AG10803 (cell line): Measurements from ENCODE around the gene RASL12.
"Not testable (repeated sequence)": the region's sequence is repeated elsewhere in the genome, so short reads cannot be mapped to it uniquely, and the experiment has no call there.

ENCODE experiments used
- DNase-seq: peaks from one replicate; pipeline ENCODE4 v3.0.0; 2010; ENCODE audit warnings: low read depth
- H3K4me3 ChIP-seq: 2 replicates; pipeline ENCODE4 v1.5.1; 2011; ENCODE audit warnings: mild to moderate bottlenecking, low read length, control low read depth
- TF ChIP-seq, protein P1 (sequence below): conservative IDR thresholded peaks from 2 replicates; pipeline ENCODE4 v1.5.1; 2011; ENCODE audit warnings: mild to moderate bottlenecking, low read length, control low read depth, inconsistent platforms

The RASL12 gene

GRCh38 chr15:65096481-65097385 lies 28.9 kb upstream of the RASL12 start:
- no peak overlapping the region for H3K4me3 ChIP-seq
- DNase-seq: no peak
- TF ChIP-seq, protein P1, sequence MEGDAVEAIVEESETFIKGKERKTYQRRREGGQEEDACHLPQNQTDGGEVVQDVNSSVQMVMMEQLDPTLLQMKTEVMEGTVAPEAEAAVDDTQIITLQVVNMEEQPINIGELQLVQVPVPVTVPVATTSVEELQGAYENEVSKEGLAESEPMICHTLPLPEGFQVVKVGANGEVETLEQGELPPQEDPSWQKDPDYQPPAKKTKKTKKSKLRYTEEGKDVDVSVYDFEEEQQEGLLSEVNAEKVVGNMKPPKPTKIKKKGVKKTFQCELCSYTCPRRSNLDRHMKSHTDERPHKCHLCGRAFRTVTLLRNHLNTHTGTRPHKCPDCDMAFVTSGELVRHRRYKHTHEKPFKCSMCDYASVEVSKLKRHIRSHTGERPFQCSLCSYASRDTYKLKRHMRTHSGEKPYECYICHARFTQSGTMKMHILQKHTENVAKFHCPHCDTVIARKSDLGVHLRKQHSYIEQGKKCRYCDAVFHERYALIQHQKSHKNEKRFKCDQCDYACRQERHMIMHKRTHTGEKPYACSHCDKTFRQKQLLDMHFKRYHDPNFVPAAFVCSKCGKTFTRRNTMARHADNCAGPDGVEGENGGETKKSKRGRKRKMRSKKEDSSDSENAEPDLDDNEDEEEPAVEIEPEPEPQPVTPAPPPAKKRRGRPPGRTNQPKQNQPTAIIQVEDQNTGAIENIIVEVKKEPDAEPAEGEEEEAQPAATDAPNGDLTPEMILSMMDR: no peak

GRCh38 chr15:65095747-65096104 lies 27.9 kb upstream of the RASL12 start:
- DNase-seq: no peak
- no peak overlapping the region for H3K4me3 ChIP-seq
- TF ChIP-seq, protein P1: no peak

DNA sequence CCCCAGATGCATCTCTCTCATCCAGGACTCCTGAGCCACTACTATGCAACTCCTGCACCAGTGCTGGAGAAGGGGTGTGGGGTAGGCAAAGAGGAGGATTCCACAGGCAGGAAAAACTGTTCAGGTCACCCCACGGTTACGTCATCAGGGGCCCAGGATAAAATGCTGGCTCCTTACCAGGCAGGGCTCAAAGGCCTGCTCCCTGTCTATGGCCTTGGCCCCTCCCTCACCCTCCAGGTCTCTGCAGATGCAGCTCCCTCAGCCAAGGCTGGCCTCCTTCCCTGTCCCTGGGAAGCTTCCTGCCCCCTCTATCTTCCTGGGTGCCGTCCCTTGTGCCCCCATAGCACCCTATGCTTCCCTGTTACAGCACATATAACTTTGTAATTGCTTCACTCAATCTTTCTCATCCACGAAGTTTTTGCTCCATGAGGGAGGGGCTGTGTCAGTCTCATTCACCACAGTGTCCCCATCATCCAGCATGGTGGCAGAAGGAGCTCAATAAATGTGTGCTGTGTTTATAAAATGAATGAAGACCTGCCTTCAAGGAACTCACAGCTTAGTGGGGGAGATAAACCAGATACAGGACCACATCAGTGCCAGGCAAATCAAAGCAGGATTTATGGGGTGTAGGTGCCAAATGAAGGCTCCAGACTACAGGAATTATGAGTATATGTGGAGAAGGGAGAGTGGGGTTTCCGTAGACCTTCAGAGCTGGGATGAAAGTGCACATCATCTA lies 27.4 kb upstream of the RASL12 start:
- TF ChIP-seq, protein P1: no peak
- H3K4me3 ChIP-seq: no peak overlapping the region
- DNase-seq: no peak

DNA sequence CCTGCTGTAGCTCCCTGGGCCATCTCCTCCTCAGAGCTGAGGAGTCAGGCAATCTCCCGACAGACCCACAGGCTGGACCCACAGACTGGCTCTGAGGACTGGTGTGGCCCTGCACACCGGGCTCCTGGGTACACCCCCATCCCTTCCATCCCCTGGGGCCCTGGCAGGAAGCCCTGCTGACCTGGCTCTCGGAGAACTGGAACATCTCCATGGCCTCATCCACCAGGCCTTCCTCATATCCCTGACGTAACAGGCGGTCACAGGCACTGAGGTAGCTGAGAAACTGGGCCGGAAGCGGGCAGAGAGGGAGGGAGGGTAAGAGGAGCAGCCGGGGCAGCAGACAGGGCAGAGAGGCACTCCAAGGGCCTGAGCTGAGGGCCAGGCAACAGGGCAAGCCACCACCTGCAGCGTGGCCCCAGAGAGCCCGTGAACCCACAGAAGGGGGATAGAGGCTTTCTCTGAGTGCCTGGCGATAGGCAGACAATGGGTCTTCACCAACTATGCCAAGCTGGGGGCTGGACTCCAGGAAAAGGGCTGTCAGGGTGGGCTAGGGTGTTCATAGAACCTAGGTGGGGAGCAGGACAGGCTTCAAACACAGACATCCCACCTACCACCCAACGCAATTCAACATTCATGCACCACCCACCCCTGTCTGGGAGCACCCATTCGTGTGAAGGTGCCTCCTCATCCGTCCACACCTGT lies 26.7 kb upstream of the RASL12 start:
- TF ChIP-seq, protein P1: no peak
- DNase-seq: no peak

DNA sequence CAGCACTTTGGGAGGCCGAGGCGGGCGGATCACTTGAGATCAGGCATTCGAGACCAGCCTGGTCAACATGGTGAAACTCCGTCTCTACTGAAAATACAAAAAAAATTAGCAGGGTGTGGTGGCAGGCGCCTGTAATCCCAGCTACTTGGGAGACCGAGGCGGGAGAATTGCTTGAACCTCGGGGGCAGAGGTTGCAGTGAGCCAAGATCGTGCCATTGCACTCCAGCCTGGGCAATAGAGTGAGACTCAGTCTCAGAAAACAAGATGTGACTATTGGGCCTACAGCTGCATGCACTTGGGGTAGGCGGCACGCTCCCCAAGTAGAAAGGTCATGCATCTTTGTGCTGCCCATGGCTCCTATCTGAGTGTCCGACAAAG lies 26.0 kb upstream of the RASL12 start:
- not testable (repeated sequence) for DNase-seq, H3K4me3 ChIP-seq

More for the DNA sequence above, 26.7 kb upstream of the RASL12 start:
- no peak overlapping the region for H3K4me3 ChIP-seq

GRCh38 chr15:65092911-65093792 lies 25.4 kb upstream of the RASL12 start:
- no peak overlapping the region for H3K4me3 ChIP-seq
- TF ChIP-seq, protein P1: no peak
- no peak for DNase-seq
